DMS53 treated with DMSO at 0.1 percent for 48 hours (cell line): ENCODE results near the gene ZNF664.

Source experiments
- DNase-seq: peaks from one replicate; lab custom pipeline; 2025; ENCODE audit not compliant: unreplicated experiment; lab: John Stamatoyannopoulos, UW

ZNF664 gene

DNA sequence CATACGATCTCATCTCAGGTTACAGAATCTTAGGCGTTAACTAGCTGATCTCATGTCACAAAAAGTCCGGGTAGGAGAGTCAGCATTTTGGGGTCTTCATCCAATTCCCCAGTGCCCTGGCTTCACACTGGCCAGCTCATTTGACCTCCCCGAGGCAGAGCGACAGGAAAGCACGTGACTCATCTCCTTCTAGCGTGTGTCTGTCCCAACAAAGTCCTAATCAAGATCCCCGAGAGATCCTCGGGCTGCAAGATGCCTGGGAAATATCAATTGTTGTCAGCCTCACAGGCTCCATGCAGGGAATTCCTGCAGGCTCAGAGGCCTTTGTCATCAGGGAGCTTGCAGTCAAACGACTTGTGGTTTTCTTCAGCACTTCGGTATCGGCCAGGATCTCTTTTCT lies 57.5 kb downstream of the ZNF664 start:
- no peak for DNase-seq

- DNase-seq, result no peak
Observed at GRCh38 chr12:124031058-124031457, 58.0 kb downstream of the ZNF664 start.

GRCh38 chr12:124032265-124032886 lies 59.4 kb downstream of the ZNF664 start:
- DNase-seq, result peak; percentile 8

- DNase-seq, result no peak
Observed at GRCh38 chr12:124033859-124034258, 60.8 kb downstream of the ZNF664 start.

- DNase-seq, result no peak
Observed at GRCh38 chr12:124034297-124034696, 61.3 kb downstream of the ZNF664 start.

- DNase-seq, result no peak
Observed at GRCh38 chr12:124035163-124035562, 62.1 kb downstream of the ZNF664 start.

GRCh38 chr12:124036171-124036598 lies 63.2 kb downstream of the ZNF664 start:
- DNase-seq, result no peak

GRCh38 chr12:124036657-124037109 lies 63.7 kb downstream of the ZNF664 start:
- peak; percentile 36 for DNase-seq

DNA sequence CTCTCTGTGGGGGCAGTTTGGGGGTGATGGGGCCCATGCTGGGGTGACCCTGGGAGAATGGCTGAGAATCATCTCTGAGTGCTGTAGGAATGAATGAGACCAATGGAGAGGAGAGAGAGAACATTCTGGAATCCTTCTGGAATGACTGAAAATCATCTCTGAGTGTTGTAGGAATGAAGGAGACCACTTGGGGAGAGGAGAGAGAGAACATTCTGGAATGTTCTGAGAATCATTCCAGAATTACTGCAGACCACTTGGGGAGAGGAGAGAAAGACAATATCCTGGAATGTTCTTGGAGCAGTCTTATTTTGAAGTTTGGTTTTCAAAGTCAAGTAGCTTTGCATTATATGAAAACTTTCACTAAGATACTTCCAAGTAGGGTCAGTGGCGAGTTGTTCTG lies 64.3 kb downstream of the ZNF664 start:
- no peak for DNase-seq

- no peak for DNase-seq
Observed at GRCh38 chr12:124039276-124039675, 66.3 kb downstream of the ZNF664 start.

- DNase-seq, result no peak
Observed at GRCh38 chr12:124040291-124040690, 67.3 kb downstream of the ZNF664 start.

DNA sequence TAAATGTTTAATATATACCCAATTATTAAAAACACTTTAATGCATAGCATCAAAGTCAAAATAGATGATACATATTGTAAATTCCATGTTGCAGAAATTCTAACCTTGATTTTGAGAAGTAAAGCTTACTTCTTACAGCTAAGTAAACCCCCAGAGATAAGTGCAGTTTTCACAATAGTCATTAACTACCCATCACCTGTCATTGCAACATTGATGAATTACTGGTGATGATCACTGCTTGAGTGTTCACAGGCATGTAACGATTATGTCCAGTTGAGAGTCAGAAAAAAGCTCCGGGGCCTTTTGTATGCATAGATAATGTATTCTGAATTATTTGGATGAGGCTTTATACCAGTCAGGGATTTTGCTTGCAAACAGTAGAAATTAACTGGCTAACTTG lies 67.7 kb downstream of the ZNF664 start:
- no peak for DNase-seq

DNA sequence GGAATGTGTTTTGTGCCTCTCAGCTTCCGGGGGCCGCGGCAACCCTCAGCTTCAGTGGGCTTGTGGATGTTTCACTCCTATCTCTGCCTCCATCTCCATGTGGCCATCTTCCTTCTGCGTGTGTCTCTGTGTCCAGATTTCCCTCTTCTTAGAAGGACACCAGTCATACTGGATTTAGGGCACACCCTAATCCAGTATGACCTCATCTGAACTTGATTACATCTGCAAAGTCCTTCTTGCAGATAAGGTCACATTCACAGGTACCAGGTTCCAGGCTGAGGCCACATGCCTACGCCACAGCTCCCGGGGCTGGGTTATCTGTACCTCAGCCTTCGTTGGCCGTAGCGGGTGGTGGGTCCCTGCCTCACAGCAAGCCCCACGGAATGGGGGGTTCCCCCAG lies 68.9 kb downstream of the ZNF664 start:
- no peak for DNase-seq

GRCh38 chr12:124044021-124044420 lies 71.0 kb downstream of the ZNF664 start:
- DNase-seq, result no peak

- DNase-seq, result no peak
Observed at GRCh38 chr12:124044809-124045321, 71.8 kb downstream of the ZNF664 start.

DNA sequence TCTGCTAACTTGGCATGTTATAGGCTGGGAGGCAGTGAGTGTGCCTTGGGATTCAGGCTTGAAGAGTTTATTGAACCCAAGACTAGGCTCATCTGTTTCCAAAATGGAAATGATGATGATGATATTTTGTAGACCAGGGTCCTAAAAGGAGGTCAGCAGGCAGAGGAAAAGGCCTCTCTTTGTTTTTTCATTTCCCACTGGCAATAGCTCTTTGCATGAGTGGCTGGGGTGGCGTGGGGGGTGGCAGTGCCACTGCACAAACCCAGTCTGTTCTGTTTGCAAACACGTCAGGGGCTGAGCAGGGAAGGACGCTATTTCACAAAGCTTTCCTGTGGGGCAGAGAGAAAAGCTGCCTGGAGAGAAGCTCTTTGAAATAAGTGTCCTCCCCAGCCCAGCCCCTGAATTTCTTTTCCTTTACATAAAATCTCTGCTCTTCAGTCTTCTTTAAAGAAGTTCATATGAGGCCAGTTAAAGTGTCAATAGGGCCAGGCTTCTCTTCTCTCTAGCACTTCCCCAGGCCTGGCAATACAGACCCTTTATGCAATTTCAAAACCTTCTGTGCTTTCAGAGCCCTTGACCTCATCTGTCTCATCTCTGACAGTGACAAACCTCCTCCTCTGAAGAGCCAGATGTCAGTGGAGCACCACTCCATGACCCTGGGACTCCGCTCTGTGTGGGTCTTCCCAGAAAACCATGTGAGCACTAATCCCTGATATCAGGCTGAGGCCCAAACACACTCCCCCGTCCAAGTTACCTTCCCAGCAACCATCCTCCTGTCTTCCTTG lies 72.8 kb downstream of the ZNF664 start:
- no peak for DNase-seq

DNA sequence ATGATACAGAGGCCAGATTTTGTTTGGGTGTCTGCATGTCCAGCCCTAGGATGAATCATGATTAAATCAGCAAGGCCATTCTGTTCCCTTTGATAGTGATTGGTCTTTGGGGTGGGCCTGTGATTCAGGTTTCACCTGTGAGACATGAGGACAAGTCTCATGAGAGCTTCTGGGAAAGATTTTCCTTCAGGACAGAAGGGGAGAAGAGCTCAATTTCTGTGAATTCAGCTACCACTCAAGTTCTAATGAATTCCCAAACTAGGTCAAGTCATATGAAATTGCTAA lies 73.4 kb downstream of the ZNF664 start:
- no peak for DNase-seq

GRCh38 chr12:124047045-124047566 lies 74.1 kb downstream of the ZNF664 start:
- no peak for DNase-seq

GRCh38 chr12:124049451-124050094 lies 76.6 kb downstream of the ZNF664 start:
- DNase-seq, result no peak

- DNase-seq, result no peak
Observed at GRCh38 chr12:124053851-124054250, 80.8 kb downstream of the ZNF664 start.

- DNase-seq, result no peak
Observed at GRCh38 chr12:124055066-124055465, 82.1 kb downstream of the ZNF664 start.

DNA sequence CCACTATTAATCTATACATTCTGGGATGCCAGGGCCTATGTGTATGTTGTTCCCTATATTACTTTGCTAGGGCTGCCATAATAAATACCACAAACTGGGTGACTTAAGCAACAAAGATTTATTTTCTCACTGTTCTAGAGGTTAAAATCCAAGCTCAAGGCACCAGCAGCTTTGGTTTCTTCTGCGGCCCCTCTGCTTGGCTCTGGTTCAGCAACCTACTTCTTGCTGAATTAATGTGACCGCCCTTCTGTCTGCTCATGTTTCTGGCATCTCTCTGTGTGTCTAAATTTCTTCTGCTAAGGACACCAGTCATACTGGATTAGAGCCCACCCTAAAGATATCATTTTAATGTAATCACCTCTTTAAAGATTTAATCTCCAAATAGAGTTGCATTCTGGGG lies 84.7 kb downstream of the ZNF664 start:
- no peak for DNase-seq
